Measurements from ENCODE around the gene SPATA6L.
"Not testable (repeated sequence)": the region's sequence is repeated elsewhere in the genome, so short reads cannot be mapped to it uniquely, and the experiment has no call there.

The SPATA6L gene

DNA sequence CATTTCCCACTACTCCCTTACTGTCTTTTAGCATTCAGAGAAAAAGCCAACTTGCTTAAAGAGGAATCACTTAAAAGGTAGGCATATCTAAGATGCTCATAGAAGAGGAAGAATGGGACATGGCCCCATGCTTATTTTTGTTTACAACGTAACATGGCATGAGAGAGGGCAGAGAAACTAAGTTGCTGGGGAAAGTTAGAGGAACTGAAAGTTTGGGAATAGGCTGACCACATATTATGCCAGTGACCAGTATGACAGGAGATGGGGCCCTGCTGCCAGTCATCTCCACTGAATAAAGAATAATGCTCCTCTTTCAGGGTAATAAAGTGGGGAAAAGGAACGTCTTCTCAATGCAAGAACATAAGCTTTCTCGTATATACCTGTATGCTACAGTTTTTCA lies 2.3 kb downstream of the SPATA6L start:
- no peak overlapping the region for H3K4me3 ChIP-seq (ENCODE audit: low read length)
- TF ChIP-seq ZNF274 (IDR thresholded peaks at IDR 0.05; ENCODE audit: low read depth, low read length) = no peak

- TF ChIP-seq ZNF274 (IDR thresholded peaks at IDR 0.05; ENCODE audit: low read depth, low read length) = no peak
- peak overlapping the region; percentile 81; the same call in 1 of the 2 replicates for H3K4me3 ChIP-seq (ENCODE audit: low read length)
Observed at GRCh38 chr9:4662989-4663792, 3.1 kb downstream of the SPATA6L start.

- no peak for TF ChIP-seq ZNF274 (IDR thresholded peaks at IDR 0.05; ENCODE audit: low read depth, low read length)
- H3K4me3 ChIP-seq (ENCODE audit: low read length) = peak within 1 kb of the TSS; percentile 81
Observed at GRCh38 chr9:4662108-4662988, 3.9 kb downstream of the SPATA6L start, which contains the start of gene PLPP6. Gene PLPP6 (plus strand): TSS chr9:4662294. CDS start chr9:4662376, 82 bp downstream.

GRCh38 chr9:4661611-4662010 lies 4.7 kb downstream of the SPATA6L start:
- H3K4me3 ChIP-seq (ENCODE audit: low read length) = peak overlapping the region; percentile 81; the same call in 1 of the 2 replicates
- TF ChIP-seq ZNF274 (IDR thresholded peaks at IDR 0.05; ENCODE audit: low read depth, low read length) = no peak

GRCh38 chr9:4661165-4661564 lies 5.1 kb downstream of the SPATA6L start:
- H3K4me3 ChIP-seq (ENCODE audit: low read length) = no peak overlapping the region
- TF ChIP-seq ZNF274 (IDR thresholded peaks at IDR 0.05; ENCODE audit: low read depth, low read length) = no peak

DNA sequence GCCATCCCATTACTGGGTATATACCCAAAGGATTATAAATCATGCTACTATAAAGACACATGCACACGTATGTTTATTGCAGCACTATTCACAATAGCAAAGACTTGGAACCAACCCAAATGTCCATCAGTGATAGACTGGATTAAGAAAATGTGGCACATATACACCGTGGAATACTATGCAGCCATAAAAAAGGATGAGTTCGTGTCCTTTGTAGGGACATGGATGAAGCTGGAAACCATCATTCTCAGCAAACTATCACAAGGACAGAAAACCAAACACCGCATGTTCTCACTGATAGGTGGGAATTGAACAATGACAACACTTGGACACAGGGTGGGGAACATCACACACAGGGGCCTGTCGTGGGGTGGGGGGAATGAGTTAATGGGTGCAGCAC lies 5.6 kb downstream of the SPATA6L start:
- H3K4me3 ChIP-seq (ENCODE audit: low read length) = not testable (repeated sequence)

GRCh38 chr9:4657426-4658159 lies 8.7 kb downstream of the SPATA6L start:
- no peak for TF ChIP-seq ZNF274 (IDR thresholded peaks at IDR 0.05; ENCODE audit: low read depth, low read length)
- no peak overlapping the region for H3K4me3 ChIP-seq (ENCODE audit: low read length)

DNA sequence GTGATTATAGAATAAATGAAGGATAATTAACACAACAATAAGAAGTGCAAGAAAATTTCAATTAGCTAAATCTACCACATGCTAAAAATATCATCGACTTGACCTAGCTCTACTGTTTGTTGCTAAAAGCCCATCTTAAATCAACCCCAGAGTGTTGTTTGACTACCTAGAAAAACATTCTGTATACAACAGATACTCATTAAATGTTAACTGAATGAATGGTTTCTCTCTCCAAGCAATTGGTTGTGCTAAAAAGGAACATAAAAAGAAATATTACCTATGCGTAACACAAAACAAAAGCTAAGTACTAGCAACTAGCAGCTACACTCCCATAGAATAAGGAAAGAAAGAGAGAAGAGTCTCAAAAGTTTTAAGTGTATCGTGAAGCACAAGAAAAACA lies 9.7 kb downstream of the SPATA6L start:
- no peak overlapping the region for H3K4me3 ChIP-seq (ENCODE audit: low read length)
- no peak for TF ChIP-seq ZNF274 (IDR thresholded peaks at IDR 0.05; ENCODE audit: low read depth, low read length)

GRCh38 chr9:4656196-4656595 lies 10.1 kb downstream of the SPATA6L start:
- not testable (repeated sequence) for H3K4me3 ChIP-seq (ENCODE audit: low read length)

GRCh38 chr9:4654538-4654937 lies 11.7 kb downstream of the SPATA6L start:
- H3K4me3 ChIP-seq (ENCODE audit: low read length) = no peak overlapping the region
- TF ChIP-seq ZNF274 (IDR thresholded peaks at IDR 0.05; ENCODE audit: low read depth, low read length) = no peak

GRCh38 chr9:4654084-4654483 lies 12.2 kb downstream of the SPATA6L start:
- no peak for TF ChIP-seq ZNF274 (IDR thresholded peaks at IDR 0.05; ENCODE audit: low read depth, low read length)
- no peak overlapping the region for H3K4me3 ChIP-seq (ENCODE audit: low read length)

- H3K4me3 ChIP-seq (ENCODE audit: low read length) = no peak overlapping the region
- no peak for TF ChIP-seq ZNF274 (IDR thresholded peaks at IDR 0.05; ENCODE audit: low read depth, low read length)
Observed at GRCh38 chr9:4642351-4642750, 23.9 kb downstream of the SPATA6L start.

DNA sequence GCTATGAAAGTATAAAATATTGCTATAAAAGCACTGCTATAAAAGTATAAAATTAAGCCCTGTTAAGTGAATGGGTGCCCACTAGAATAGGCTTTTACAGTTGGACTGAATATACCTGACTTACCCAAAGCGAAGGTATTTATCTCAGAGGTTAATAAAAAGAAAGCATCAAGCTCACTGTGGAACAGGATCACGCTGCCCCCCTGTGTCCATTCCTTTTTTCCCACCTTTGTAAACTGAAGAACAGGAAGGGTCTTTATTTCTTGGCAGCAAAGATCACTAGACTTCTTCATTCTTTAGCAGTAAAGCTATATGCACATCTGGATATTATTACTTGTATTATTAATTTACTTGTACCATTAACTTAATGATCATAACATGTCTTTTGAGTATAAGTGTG lies 26.3 kb downstream of the SPATA6L start:
- TF ChIP-seq ZNF274 (IDR thresholded peaks at IDR 0.05; ENCODE audit: low read depth, low read length) = no peak
- no peak overlapping the region for H3K4me3 ChIP-seq (ENCODE audit: low read length)

DNA sequence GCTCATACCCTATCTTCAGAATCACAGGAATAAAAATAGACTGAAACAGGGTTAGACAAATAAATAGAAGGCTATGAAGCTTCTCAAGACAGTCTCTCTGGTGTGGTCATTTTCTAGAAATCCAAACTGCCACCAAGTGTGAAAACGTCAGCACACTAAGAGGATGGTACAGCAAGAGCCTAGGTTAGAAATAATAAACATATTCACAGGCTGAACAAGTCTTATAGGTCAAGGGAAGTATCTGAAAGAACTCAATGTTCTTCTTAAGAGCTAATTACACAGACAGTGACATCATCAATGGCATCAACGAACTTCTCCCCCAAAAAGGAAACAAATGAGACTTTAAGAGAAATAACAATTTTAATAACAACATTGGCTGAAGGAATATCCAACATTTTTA lies 26.9 kb downstream of the SPATA6L start:
- no peak overlapping the region for H3K4me3 ChIP-seq (ENCODE audit: low read length)
- no peak for TF ChIP-seq ZNF274 (IDR thresholded peaks at IDR 0.05; ENCODE audit: low read depth, low read length)
